ENCODE results near the gene COIL. TPM values are rescaled to one million over a fixed set of nuclear protein-coding genes. Genes with fewer than 3 reads are reported as not detected.

The COIL gene
- total RNA-seq, 1 donor from 2014 or later: 8.2 TPM

- TF ChIP-seq, protein P1, sequence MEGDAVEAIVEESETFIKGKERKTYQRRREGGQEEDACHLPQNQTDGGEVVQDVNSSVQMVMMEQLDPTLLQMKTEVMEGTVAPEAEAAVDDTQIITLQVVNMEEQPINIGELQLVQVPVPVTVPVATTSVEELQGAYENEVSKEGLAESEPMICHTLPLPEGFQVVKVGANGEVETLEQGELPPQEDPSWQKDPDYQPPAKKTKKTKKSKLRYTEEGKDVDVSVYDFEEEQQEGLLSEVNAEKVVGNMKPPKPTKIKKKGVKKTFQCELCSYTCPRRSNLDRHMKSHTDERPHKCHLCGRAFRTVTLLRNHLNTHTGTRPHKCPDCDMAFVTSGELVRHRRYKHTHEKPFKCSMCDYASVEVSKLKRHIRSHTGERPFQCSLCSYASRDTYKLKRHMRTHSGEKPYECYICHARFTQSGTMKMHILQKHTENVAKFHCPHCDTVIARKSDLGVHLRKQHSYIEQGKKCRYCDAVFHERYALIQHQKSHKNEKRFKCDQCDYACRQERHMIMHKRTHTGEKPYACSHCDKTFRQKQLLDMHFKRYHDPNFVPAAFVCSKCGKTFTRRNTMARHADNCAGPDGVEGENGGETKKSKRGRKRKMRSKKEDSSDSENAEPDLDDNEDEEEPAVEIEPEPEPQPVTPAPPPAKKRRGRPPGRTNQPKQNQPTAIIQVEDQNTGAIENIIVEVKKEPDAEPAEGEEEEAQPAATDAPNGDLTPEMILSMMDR (IDR thresholded peaks at IDR 0.05; ENCODE audit: borderline replicate concordance): no peak
Measured at GRCh38 chr17:56917559-56918296, 43.1 kb downstream of the COIL start.

GRCh38 chr17:56914581-56915273 lies 46.1 kb downstream of the COIL start:
- Histone ChIP-seq H3K27me3 (ENCODE audit: low read depth) (no peaks in the 10 kb centered on the region), H3K4me1 (peaks cover 65% of the 10 kb centered on the region), H3K27ac (replicated peaks) (peak overlapping the region; percentile 96), H3K9me3 (replicated peaks) (no peaks in the 10 kb centered on the region), H3K36me3 (no peaks in the 10 kb centered on the region), H3K4me3 (peak overlapping the region; percentile 95)
- intact Hi-C loops (cut with micrococcal nuclease): no loop called here
- DNase-seq: no peak
- TF ChIP-seq, protein P1 (IDR thresholded peaks at IDR 0.05; ENCODE audit: borderline replicate concordance): no peak

More at GRCh38 chr17:56917559-56918296, 43.1 kb downstream of the COIL start:
- no peak overlapping the region for H3K27ac ChIP-seq (replicated peaks)
- no peak for DNase-seq
- H3K36me3 ChIP-seq: no peaks in the 10 kb centered on the region
- H3K4me3 ChIP-seq: no peak overlapping the region
- intact Hi-C loops (cut with micrococcal nuclease): no loop called here
- no peaks in the 10 kb centered on the region for H3K9me3 ChIP-seq (replicated peaks)
- H3K4me1 ChIP-seq: peaks cover 35% of the 10 kb centered on the region
- H3K27me3 ChIP-seq (ENCODE audit: low read depth): no peaks in the 10 kb centered on the region

- peak within 1 kb of the TSS; percentile 96 for H3K27ac ChIP-seq (replicated peaks)
- no peaks in the 10 kb centered on the region for H3K36me3 ChIP-seq
- no peaks in the 10 kb centered on the region for H3K9me3 ChIP-seq (replicated peaks)
- peak within 1 kb of the TSS; percentile 95 for H3K4me3 ChIP-seq
- H3K4me1 ChIP-seq: peaks cover 72% of the 10 kb centered on the region
- H3K27me3 ChIP-seq (ENCODE audit: low read depth): no peaks in the 10 kb centered on the region
- intact Hi-C loops (cut with micrococcal nuclease): no loop called here
- TF ChIP-seq, protein P1 (IDR thresholded peaks at IDR 0.05; ENCODE audit: borderline replicate concordance): no peak
- DNase-seq: peak; percentile 95
Measured at GRCh38 chr17:56913867-56914580, 46.8 kb downstream of the COIL start, which contains the start of gene TRIM25. TSS of gene TRIM25 (minus strand) at chr17:56914049. CDS start at chr17:56913988, 61 bp downstream.

- Histone ChIP-seq H3K27ac (replicated peaks) (peak overlapping the region; percentile 96), H3K27me3 (ENCODE audit: low read depth) (no peaks in the 10 kb centered on the region), H3K4me3 (peak overlapping the region; percentile 95), H3K36me3 (peaks cover 6% of the 10 kb centered on the region), H3K4me1 (peaks cover 78% of the 10 kb centered on the region), H3K9me3 (replicated peaks) (no peaks in the 10 kb centered on the region)
- TF ChIP-seq, protein P1 (IDR thresholded peaks at IDR 0.05; ENCODE audit: borderline replicate concordance): no peak
- no peak for DNase-seq
- intact Hi-C loops (cut with micrococcal nuclease): no loop called here
Measured at GRCh38 chr17:56913353-56913866, 47.4 kb downstream of the COIL start.

GRCh38 chr17:56913000-56913311 lies 47.9 kb downstream of the COIL start:
- Histone ChIP-seq H3K4me1 (peaks cover 82% of the 10 kb centered on the region), H3K27me3 (ENCODE audit: low read depth) (no peaks in the 10 kb centered on the region), H3K4me3 (peak overlapping the region; percentile 95), H3K27ac (replicated peaks) (peak overlapping the region; percentile 96), H3K36me3 (peaks cover 10% of the 10 kb centered on the region), H3K9me3 (replicated peaks) (no peaks in the 10 kb centered on the region)
- TF ChIP-seq, protein P1 (IDR thresholded peaks at IDR 0.05; ENCODE audit: borderline replicate concordance): no peak
- no peak for DNase-seq
- intact Hi-C loops (cut with micrococcal nuclease): no loop called here
